ENCODE data around the gene NEK1. TPM values are rescaled to one million over a fixed set of nuclear protein-coding genes. Genes with fewer than 3 reads are reported as not detected.

The NEK1 gene
- total RNA-seq, 4 donors from 2014 or later, result 10.2 to 15.8 (median 12.9) TPM

DNA sequence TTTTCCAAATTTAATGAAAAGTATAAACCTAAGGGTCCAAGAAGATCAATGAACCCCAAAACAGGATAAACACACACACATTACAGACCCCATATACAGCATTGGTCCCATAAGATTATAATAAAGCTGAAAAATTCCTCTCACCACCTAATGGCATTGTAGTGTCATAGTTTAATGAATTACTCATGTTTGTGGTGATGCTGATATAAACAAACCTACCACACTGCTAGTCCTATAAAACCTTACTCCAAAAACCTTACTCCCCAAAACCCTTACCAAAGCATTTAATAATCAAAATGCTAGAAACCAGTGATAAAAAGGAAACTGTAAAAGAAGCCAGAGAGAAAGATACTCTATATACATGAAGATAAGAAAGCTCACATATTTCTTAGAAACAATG is 193.5 kb downstream of the NEK1 start:
- intact Hi-C loops (cut with DNase I), result no loop called here
- H3K4me1 ChIP-seq, result no peaks in the 10 kb centered on the region
- TF ChIP-seq CTCF (IDR thresholded peaks at IDR 0.05) (no peak), EP300 (IDR thresholded peaks at IDR 0.05) (no peak), POLR2AphosphoS5 (IDR thresholded peaks at IDR 0.05) (no peak), POLR2A (IDR thresholded peaks at IDR 0.05; ENCODE audit: low read depth) (no peak)
- no peak overlapping the region for H3K4me3 ChIP-seq
- no peak overlapping the region for H3K27ac ChIP-seq (replicated peaks in 1 of 4)
- H3K27me3 ChIP-seq, result no peaks in the 10 kb centered on the region
- DNase-seq (ENCODE audit: extremely low spot score), result no peak
- peaks cover 0 to 20% (median 8%) of the 10 kb centered on the region in 4 donors for H3K36me3 ChIP-seq
- H3K9me3 ChIP-seq, result no peaks in the 10 kb centered on the region

DNA sequence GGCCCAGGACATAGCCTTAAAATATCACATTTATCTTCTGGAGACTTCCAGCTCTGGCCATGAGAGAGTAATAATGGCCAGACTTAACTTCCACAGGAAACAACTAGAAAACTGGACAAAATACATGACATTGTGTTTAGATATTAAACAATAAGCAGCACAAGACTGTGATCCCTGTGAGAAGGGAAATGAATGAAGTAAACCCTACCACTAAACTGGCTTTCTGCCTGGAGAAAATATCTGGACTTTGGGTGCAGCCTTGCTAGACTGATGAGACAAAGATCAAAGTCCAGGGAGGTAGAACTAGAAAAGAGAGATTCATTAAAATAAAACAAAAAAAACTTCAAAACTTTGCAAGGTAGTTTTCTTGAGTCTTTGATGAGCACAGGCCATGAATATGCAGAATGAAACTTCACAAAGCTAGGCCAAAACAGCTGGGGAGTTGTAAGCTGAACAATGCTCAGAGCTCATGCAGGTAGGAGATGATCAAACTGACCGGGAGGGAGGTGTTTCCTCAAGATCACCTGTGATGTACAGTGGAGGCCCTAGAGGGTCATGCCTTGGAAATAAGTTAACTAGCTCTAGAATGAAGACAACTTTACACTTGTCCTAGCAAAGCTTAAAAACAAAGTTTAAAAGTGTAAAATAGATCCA is 194.6 kb downstream of the NEK1 start:
- H3K36me3 ChIP-seq, result peaks cover 0 to 9% (median 2%) of the 10 kb centered on the region in 4 donors
- no peaks in the 10 kb centered on the region for H3K9me3 ChIP-seq
- no peak for TF ChIP-seq POLR2A (IDR thresholded peaks at IDR 0.05; ENCODE audit: low read depth)
- TF ChIP-seq CTCF (IDR thresholded peaks at IDR 0.05), result no peak
- no peak for TF ChIP-seq EP300 (IDR thresholded peaks at IDR 0.05)
- H3K27ac ChIP-seq (replicated peaks in 1 of 4), result no peak overlapping the region
- intact Hi-C loops (cut with DNase I), result no loop called here
- no peak for DNase-seq (ENCODE audit: extremely low spot score)
- WGBS, result 100% methylated on average over 1 of the region's 1 CpG
- H3K4me3 ChIP-seq, result no peak overlapping the region
- H3K4me1 ChIP-seq, result no peaks in the 10 kb centered on the region
- no peaks in the 10 kb centered on the region for H3K27me3 ChIP-seq

DNA sequence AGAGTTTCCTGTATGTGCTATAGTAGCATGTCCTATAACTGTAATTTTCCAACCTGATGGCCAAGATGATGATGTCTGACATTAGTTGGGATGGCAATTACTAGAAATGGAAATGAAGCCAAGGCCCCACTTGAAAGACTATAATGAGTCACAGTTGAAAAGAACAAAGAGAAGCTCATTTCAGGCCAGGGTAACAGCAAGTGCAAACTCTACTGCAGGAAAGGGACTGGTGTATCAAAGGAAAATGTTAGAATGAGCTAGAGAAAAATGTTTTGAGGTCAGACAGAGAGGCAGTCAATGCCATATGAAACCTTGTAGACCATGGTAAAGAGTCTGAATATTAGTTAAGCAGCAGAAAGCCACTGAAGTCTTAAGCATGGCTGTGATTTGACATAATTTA is 195.4 kb downstream of the NEK1 start:
- no peaks in the 10 kb centered on the region for H3K4me1 ChIP-seq
- H3K27ac ChIP-seq (replicated peaks in 1 of 4), result no peak overlapping the region
- H3K27me3 ChIP-seq, result no peaks in the 10 kb centered on the region
- no peak for DNase-seq (ENCODE audit: extremely low spot score)
- peaks cover 0 to 8% (median 1%) of the 10 kb centered on the region in 4 donors for H3K36me3 ChIP-seq
- TF ChIP-seq POLR2AphosphoS5 (IDR thresholded peaks at IDR 0.05) (no peak), EP300 (IDR thresholded peaks at IDR 0.05) (no peak), POLR2A (IDR thresholded peaks at IDR 0.05; ENCODE audit: low read depth) (no peak)
- H3K9me3 ChIP-seq, result no peaks in the 10 kb centered on the region
- H3K4me3 ChIP-seq, result no peak overlapping the region
- intact Hi-C loops (cut with DNase I), result no loop called here

DNA sequence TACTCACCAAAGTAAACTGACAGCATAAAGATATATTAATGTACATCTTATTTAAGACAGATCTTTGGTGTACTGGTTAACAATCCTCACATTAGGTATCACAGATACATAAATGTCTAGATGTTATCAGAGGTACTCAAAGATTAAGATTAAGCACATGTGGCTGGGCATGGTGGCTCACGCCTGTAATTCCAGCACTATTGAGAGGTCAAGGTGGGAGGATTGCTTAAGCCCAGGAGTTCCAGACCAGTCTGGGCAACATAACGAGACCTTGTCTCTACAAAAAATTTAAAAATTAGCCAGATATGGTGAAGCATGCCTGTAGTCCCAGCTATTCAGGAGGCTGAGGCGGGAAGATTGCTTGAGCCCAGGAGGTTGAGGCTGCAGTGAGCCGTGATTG is 195.9 kb downstream of the NEK1 start:
- DNase-seq (ENCODE audit: extremely low spot score), result no peak
- TF ChIP-seq POLR2AphosphoS5 (IDR thresholded peaks at IDR 0.05) (no peak), CTCF (IDR thresholded peaks at IDR 0.05) (no peak), POLR2A (IDR thresholded peaks at IDR 0.05; ENCODE audit: low read depth) (no peak), EP300 (IDR thresholded peaks at IDR 0.05) (no peak)
- intact Hi-C loops (cut with DNase I), result no loop called here
- Histone ChIP-seq H3K4me3 (no peak overlapping the region), H3K4me1 (no peaks in the 10 kb centered on the region), H3K27me3 (no peaks in the 10 kb centered on the region), H3K36me3 (peaks cover 0 to 5% (median 0%) of the 10 kb centered on the region in 4 donors), H3K9me3 (no peaks in the 10 kb centered on the region), H3K27ac (replicated peaks in 1 of 4) (no peak overlapping the region)
- 97% methylated on average over 4 of the region's 4 CpGs for WGBS

- DNase-seq (ENCODE audit: extremely low spot score), result no peak
- Histone ChIP-seq H3K27ac (replicated peaks in 1 of 4) (no peak overlapping the region), H3K4me3 (no peak overlapping the region), H3K36me3 (no peaks in the 10 kb centered on the region), H3K4me1 (no peaks in the 10 kb centered on the region), H3K9me3 (no peaks in the 10 kb centered on the region), H3K27me3 (no peaks in the 10 kb centered on the region)
- intact Hi-C loops (cut with DNase I), result no loop called here
- 100% methylated on average over 1 of the region's 1 CpG for WGBS
- TF ChIP-seq POLR2A (IDR thresholded peaks at IDR 0.05; ENCODE audit: low read depth) (no peak), EP300 (IDR thresholded peaks at IDR 0.05) (no peak), POLR2AphosphoS5 (IDR thresholded peaks at IDR 0.05) (no peak), CTCF (IDR thresholded peaks at IDR 0.05) (no peak)
Observed at GRCh38 chr4:169414913-169415312, 197.5 kb downstream of the NEK1 start.
